Urothelium cell line (cell line): Measurements from ENCODE around the gene DLG1.
"Not testable (repeated sequence)": the region's sequence is repeated elsewhere in the genome, so short reads cannot be mapped to it uniquely, and the experiment has no call there.

Source experiments
- DNase-seq: peaks from one replicate; pipeline ENCODE4 v3.0.0; 2011; ENCODE audit warnings: low spot score, mixed read lengths
- FAIRE-seq: peaks from 2 replicates; lab custom pipeline; 2011; peaks lifted over from hg19 to GRCh38; lab: Jason Lieb, UNC

DLG1 gene

GRCh38 chr3:197122394-197122793 lies 176.0 kb downstream of the DLG1 start:
- no peak for DNase-seq
- FAIRE-seq, result no peak

GRCh38 chr3:197117114-197117513 lies 181.3 kb downstream of the DLG1 start:
- no peak for DNase-seq
- FAIRE-seq, result no peak

GRCh38 chr3:197114007-197114406 lies 184.4 kb downstream of the DLG1 start:
- no peak for FAIRE-seq
- no peak for DNase-seq

- no peak for FAIRE-seq
- no peak for DNase-seq
These were observed 186.7 kb downstream of the DLG1 start for GRCh38 chr3:197111685-197112084.

GRCh38 chr3:197105786-197106185 lies 192.6 kb downstream of the DLG1 start:
- no peak for FAIRE-seq
- DNase-seq, result no peak

- FAIRE-seq, result no peak
- no peak for DNase-seq
These were observed 193.7 kb downstream of the DLG1 start for GRCh38 chr3:197104738-197105137.

GRCh38 chr3:197103766-197104165 lies 194.6 kb downstream of the DLG1 start:
- FAIRE-seq, result no peak

GRCh38 chr3:197093871-197094270 lies 204.5 kb downstream of the DLG1 start:
- DNase-seq (no peak), FAIRE-seq (no peak)

More at GRCh38 chr3:197103766-197104165, 194.6 kb downstream of the DLG1 start:
- no peak for DNase-seq

GRCh38 chr3:197088370-197088769 lies 210.0 kb downstream of the DLG1 start:
- FAIRE-seq (no peak), DNase-seq (no peak)

- no peak for FAIRE-seq
These were observed 213.3 kb downstream of the DLG1 start for GRCh38 chr3:197085137-197085536.

GRCh38 chr3:197083486-197083885 lies 214.9 kb downstream of the DLG1 start:
- DNase-seq, result peak; percentile 12
- FAIRE-seq, result no peak

More at GRCh38 chr3:197085137-197085536, 213.3 kb downstream of the DLG1 start:
- DNase-seq, result no peak

GRCh38 chr3:197082871-197083270 lies 215.5 kb downstream of the DLG1 start:
- DNase-seq, result no peak
- no peak for FAIRE-seq

GRCh38 chr3:197080344-197080743 lies 218.1 kb downstream of the DLG1 start:
- DNase-seq (no peak), FAIRE-seq (no peak)

- DNase-seq, result no peak
- no peak for FAIRE-seq
These were observed 222.0 kb downstream of the DLG1 start for GRCh38 chr3:197076415-197076814.

GRCh38 chr3:197068077-197068476 lies 230.3 kb downstream of the DLG1 start:
- FAIRE-seq (no peak), DNase-seq (no peak)

GRCh38 chr3:197064771-197065170 lies 233.6 kb downstream of the DLG1 start:
- DNase-seq, result no peak

GRCh38 chr3:197062446-197062845 lies 236.0 kb downstream of the DLG1 start:
- DNase-seq, result no peak
- FAIRE-seq, result no peak

More at GRCh38 chr3:197064771-197065170, 233.6 kb downstream of the DLG1 start:
- FAIRE-seq, result no peak

- not testable (repeated sequence) for FAIRE-seq
These were observed 246.8 kb downstream of the DLG1 start for GRCh38 chr3:197051637-197052036.

GRCh38 chr3:197050511-197050910 lies 247.9 kb downstream of the DLG1 start:
- no peak for FAIRE-seq

More at GRCh38 chr3:197051637-197052036, 246.8 kb downstream of the DLG1 start:
- DNase-seq, result not testable (repeated sequence)

GRCh38 chr3:197042539-197042938 lies 255.9 kb downstream of the DLG1 start:
- no peak for FAIRE-seq
- no peak for DNase-seq

More at GRCh38 chr3:197050511-197050910, 247.9 kb downstream of the DLG1 start:
- DNase-seq, result no peak

GRCh38 chr3:197041875-197042488 lies 256.4 kb downstream of the DLG1 start:
- FAIRE-seq, result no peak
- DNase-seq, result no peak

GRCh38 chr3:197040658-197041057 lies 257.8 kb downstream of the DLG1 start:
- DNase-seq, result no peak
- no peak for FAIRE-seq
